Stomach (tissue), 9 donors: ENCODE data around the gene CD99L2. TPM values are rescaled to one million over a fixed set of nuclear protein-coding genes. Genes with fewer than 3 reads are reported as not detected.

Source experiments
- DNase-seq, 2 donors: peaks; one replicate each; pipeline versions ENCODE4 v3.0.0 to v3.0.0-alpha.2; 2013 to 2019
- H3K27ac ChIP-seq, 5 donors: fragments of 200-600 bp in 4 of 5; sonication (generic) in 4 of 5; one replicate each; pipeline ENCODE4 v1.5.1; 2013 to 2019; ENCODE audit warnings: mild to moderate bottlenecking in 1 of 5, moderate library complexity in 1 of 5
- H3K27me3 ChIP-seq, 3 donors: fragments of 200-600 bp; sonication (generic); one replicate each; pipeline ENCODE4 v1.5.1; 2017 to 2019; ENCODE audit warnings: mixed run types in 1 of 3
- H3K36me3 ChIP-seq, 4 donors: fragments of 200-600 bp; sonication (generic); 1 replicate in 3 of 4; 2 replicates in 1 of 4; pipeline ENCODE4 v1.5.1; 2016 to 2019
- H3K4me1 ChIP-seq, 4 donors: fragments of 200-600 bp; sonication (generic); one replicate each; pipeline ENCODE4 v1.5.1; 2016 to 2019
- H3K4me3 ChIP-seq, 4 donors: fragments of 200-600 bp; sonication (generic) in 3 of 4; one replicate each; pipeline ENCODE4 v1.5.1; 2016 to 2019; ENCODE audit warnings: mild to moderate bottlenecking in 1 of 4
- H3K9me3 ChIP-seq, 4 donors: fragments of 200-600 bp; sonication (generic); one replicate each; pipeline ENCODE4 v1.5.1; 2016 to 2019
- EP300 ChIP-seq: sonication (generic); formaldehyde crosslinking; IDR thresholded peaks from one replicate; pipeline ENCODE4 v1.6.1; 2017; ENCODE audit warnings: antibody characterized with exemption
- POLR2A ChIP-seq, 4 donors: fragments of 450-650 bp; IDR thresholded peaks; one replicate each; pipeline ENCODE4 v1.6.1; 2016; ENCODE audit warnings: antibody characterized with exemption in 4 of 4, control low read depth in 2 of 4, mild to moderate bottlenecking in 1 of 4, moderate library complexity in 1 of 4
- POLR2AphosphoS5 ChIP-seq, 3 donors: sonication (generic); formaldehyde crosslinking; IDR thresholded peaks; one replicate each; pipeline ENCODE4 v1.6.1; 2016; ENCODE audit warnings: antibody characterized with exemption in 3 of 3
- WGBS, 5 donors: extraction: QIAGEN DNeasy Blood & Tissue Kit in 3 of 5; methylation state at CpG; one replicate each; pipeline versions ENCODE4 v1.1.5 to v1.1.7; 2013 to 2018; 5-methylcytosine and 5-hydroxymethylcytosine counted together
- intact Hi-C: fragments of 100-400 bp; cut with DNase I; formaldehyde crosslinking; loops from one replicate; pipeline ENCODE4 v1.15.1; 2023; ENCODE audit warnings: low total_unique reads
- polyA plus RNA-seq, 3 donors: library from polyadenylated mRNA; stranded (reverse); fragments of 200-250 nt; gene quantifications; one replicate each; pipeline ENCODE4 v1.2.3, GENCODE V29; 2013
- total RNA-seq, 5 donors: library from RNA; depleted of rRNA; stranded (reverse); fragments of >200 nt; gene quantifications; one replicate each; pipeline versions ENCODE4 v1.1.0 to v1.2.3, GENCODE V29; 2014 to 2016
- TF ChIP-seq, protein P1 (sequence below), 7 experiments: fragments of 450-650 bp in 4 of 7; fragments of 200-600 bp in 3 of 7; sonication (generic) in 3 of 7; IDR thresholded peaks; one replicate each; pipeline ENCODE4 v1.5.1; 2016 to 2019; ENCODE audit warnings: antibody characterized with exemption in 7 of 7, control low read depth in 2 of 7, mild to moderate bottlenecking in 1 of 7
- donor health status: healthy with polysubstance abuse.
- donor health status: Bipolar disorder and iron deficiency.
- donor health status: healthy.

CD99L2 gene
- total and polyA plus RNA-seq, 8 donors = 3.5 to 40.6 (median 13.7) TPM

DNA sequence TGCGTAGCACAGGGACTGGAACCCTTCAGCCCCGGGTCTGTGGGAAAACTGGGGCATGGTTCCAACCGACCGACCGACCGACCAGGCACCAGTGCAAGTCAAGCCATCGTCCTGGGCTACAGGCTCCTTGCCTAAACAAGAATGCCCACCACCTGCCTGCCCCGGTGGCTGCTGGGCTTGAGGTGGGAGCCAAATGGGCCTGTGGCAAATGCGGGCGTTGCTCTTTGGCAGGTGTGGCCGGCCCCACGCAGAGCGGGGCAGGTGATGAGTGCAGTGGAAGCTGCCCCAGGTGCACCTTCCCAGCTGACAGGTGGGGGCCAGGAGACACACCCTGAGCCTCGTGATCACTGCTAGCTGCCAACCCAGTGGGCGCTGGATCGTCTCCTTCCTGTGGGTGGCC lies 127.4 kb downstream of the CD99L2 start:
- H3K9me3 ChIP-seq = no peaks in the 10 kb centered on the region
- H3K4me1 ChIP-seq = peaks cover 0 to 10% (median 4%) of the 10 kb centered on the region in 4 donors
- intact Hi-C loops = loop anchor here (5.0 kb wide), 1 partner anchor 311 kb away; no protein-coding TSS in a partner anchor
- no peaks in the 10 kb centered on the region for H3K27me3 ChIP-seq
- TF ChIP-seq EP300 = no peak
- TF ChIP-seq, protein P1, sequence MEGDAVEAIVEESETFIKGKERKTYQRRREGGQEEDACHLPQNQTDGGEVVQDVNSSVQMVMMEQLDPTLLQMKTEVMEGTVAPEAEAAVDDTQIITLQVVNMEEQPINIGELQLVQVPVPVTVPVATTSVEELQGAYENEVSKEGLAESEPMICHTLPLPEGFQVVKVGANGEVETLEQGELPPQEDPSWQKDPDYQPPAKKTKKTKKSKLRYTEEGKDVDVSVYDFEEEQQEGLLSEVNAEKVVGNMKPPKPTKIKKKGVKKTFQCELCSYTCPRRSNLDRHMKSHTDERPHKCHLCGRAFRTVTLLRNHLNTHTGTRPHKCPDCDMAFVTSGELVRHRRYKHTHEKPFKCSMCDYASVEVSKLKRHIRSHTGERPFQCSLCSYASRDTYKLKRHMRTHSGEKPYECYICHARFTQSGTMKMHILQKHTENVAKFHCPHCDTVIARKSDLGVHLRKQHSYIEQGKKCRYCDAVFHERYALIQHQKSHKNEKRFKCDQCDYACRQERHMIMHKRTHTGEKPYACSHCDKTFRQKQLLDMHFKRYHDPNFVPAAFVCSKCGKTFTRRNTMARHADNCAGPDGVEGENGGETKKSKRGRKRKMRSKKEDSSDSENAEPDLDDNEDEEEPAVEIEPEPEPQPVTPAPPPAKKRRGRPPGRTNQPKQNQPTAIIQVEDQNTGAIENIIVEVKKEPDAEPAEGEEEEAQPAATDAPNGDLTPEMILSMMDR (IDR thresholded peaks at IDR 0.05) = no peak
- TF ChIP-seq POLR2A (IDR thresholded peaks at IDR 0.05) = no peak
- TF ChIP-seq POLR2AphosphoS5 (IDR thresholded peaks at IDR 0.05) = no peak
- no peak for DNase-seq
- peaks cover 0 to 26% (median 23%) of the 10 kb centered on the region in 4 donors for H3K36me3 ChIP-seq
- no peak overlapping the region for H3K27ac ChIP-seq
- WGBS, 5 donors = 80 to 100% (median 94%) methylated on average over 4 to 16 of the region's 16 CpGs
- no peak overlapping the region for H3K4me3 ChIP-seq

GRCh38 chrX:150770623-150771022 lies 127.8 kb downstream of the CD99L2 start:
- Histone ChIP-seq H3K27ac (no peak overlapping the region), H3K36me3 (peaks cover 0 to 26% (median 20%) of the 10 kb centered on the region in 4 donors), H3K4me1 (peaks cover 0 to 10% (median 4%) of the 10 kb centered on the region in 4 donors), H3K4me3 (no peak overlapping the region), H3K9me3 (no peaks in the 10 kb centered on the region), H3K27me3 (no peaks in the 10 kb centered on the region)
- WGBS, 5 donors = 79 to 94% (median 91%) methylated on average over 12 to 17 of the region's 17 CpGs
- TF ChIP-seq EP300 (no peak), POLR2A (IDR thresholded peaks at IDR 0.05) (no peak), POLR2AphosphoS5 (IDR thresholded peaks at IDR 0.05) (no peak)
- TF ChIP-seq, protein P1 (IDR thresholded peaks at IDR 0.05) = no peak
- no peak for DNase-seq
- intact Hi-C loops = loop anchor here (5.0 kb wide), 1 partner anchor 312 kb away; no protein-coding TSS in a partner anchor

DNA sequence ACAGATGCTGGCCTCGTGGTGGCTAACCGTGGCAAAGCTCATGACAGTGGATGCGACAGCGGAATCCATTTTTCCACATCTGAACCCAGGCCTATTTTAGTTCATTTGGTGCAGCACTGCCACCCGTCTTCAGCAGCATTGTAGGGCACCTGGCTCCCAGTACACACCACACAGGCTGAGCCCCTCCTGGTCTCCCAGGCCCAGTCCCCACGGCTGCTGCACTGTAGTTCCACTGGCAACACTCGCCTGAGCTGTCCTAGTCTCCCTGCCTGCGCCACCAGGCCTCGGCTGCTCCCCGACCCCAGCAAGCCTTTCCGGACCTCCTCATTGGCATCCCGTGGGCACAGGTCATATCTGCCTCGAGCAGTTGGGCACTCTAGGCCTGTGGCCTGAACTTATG lies 129.1 kb downstream of the CD99L2 start:
- no peaks in the 10 kb centered on the region for H3K9me3 ChIP-seq
- intact Hi-C loops = no loop called here
- TF ChIP-seq POLR2AphosphoS5 (IDR thresholded peaks at IDR 0.05) (no peak), POLR2A (IDR thresholded peaks at IDR 0.05) (no peak), EP300 (no peak)
- TF ChIP-seq, protein P1 (IDR thresholded peaks at IDR 0.05) = no peak
- no peak overlapping the region for H3K4me3 ChIP-seq
- H3K4me1 ChIP-seq = peaks cover 0 to 10% (median 4%) of the 10 kb centered on the region in 4 donors
- no peak overlapping the region for H3K27ac ChIP-seq
- DNase-seq = no peak
- peaks cover 0 to 24% (median 17%) of the 10 kb centered on the region in 4 donors for H3K36me3 ChIP-seq
- no peaks in the 10 kb centered on the region for H3K27me3 ChIP-seq
- WGBS, 5 donors = 83 to 94% (median 90%) methylated on average over 8 to 13 of the region's 13 CpGs

DNA sequence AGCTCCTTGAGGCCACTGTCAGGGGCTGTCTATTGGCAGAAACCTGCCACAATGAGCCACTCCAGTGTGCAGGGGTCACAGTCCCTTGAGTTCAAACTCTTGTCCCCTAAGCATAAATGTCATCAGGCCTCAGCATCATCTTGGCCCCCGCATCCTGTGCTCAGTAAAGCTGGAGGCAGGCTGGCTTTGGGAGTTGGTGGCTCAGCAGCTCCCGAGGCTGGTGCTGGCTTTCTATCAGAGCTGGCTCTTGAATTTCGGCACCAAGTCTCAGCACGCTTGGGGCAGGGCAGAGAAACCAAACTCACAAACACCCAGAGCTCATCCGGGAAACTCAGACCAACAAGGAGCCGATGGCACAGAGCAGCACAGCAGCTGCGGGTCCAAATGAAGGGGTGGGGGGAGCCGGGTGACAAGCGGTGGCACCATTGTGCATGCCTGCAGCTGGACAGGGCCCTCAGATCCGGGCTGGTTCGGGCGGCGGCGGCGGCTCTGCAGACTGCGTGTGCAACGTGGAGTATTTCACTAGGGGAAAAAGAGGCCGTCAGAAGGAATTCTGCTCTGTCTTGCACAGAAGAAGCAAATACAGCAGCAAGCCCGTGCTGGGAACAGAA lies 129.8 kb downstream of the CD99L2 start:
- peaks cover 0 to 22% (median 14%) of the 10 kb centered on the region in 4 donors for H3K36me3 ChIP-seq
- H3K4me3 ChIP-seq = no peak overlapping the region
- no peaks in the 10 kb centered on the region for H3K9me3 ChIP-seq
- WGBS, 5 donors = 73 to 97% (median 88%) methylated on average over 12 to 19 of the region's 19 CpGs
- TF ChIP-seq POLR2AphosphoS5 (IDR thresholded peaks at IDR 0.05) (no peak), POLR2A (IDR thresholded peaks at IDR 0.05) (no peak), EP300 (no peak)
- TF ChIP-seq, protein P1 (IDR thresholded peaks at IDR 0.05) = no peak
- H3K27ac ChIP-seq = no peak overlapping the region
- H3K4me1 ChIP-seq = peaks cover 0 to 10% (median 4%) of the 10 kb centered on the region in 4 donors
- no peak for DNase-seq
- no peaks in the 10 kb centered on the region for H3K27me3 ChIP-seq
- intact Hi-C loops = no loop called here
